ENCODE results near the gene CUZD1.
"Not testable (repeated sequence)": the region's sequence is repeated elsewhere in the genome, so short reads cannot be mapped to it uniquely, and the experiment has no call there.

CUZD1 gene

GRCh38 chr10:122845783-122846332 is at the start of gene CUZD1:
Gene CUZD1 (minus strand): TSS chr10:122845857. CDS start chr10:122845843, 14 bp downstream.
- DNase-seq, result no peak

- no peak for DNase-seq
Measured at GRCh38 chr10:122894261-122894944, 48.7 kb upstream of the CUZD1 start.

GRCh38 chr10:122884166-122884565 is 38.5 kb upstream of the CUZD1 start:
- no peak for DNase-seq

GRCh38 chr10:122882766-122883165 is 37.1 kb upstream of the CUZD1 start:
- no peak for DNase-seq

- peak; percentile 100 for DNase-seq
Measured at GRCh38 chr10:122879339-122880273, 33.9 kb upstream of the CUZD1 start, which contains the start of gene FAM24B. Gene FAM24B (minus strand): TSS chr10:122879581. CDS start chr10:122850515, 29,066 bp downstream.

- DNase-seq, result peak; percentile 33
Measured at GRCh38 chr10:122878799-122879338, 33.2 kb upstream of the CUZD1 start.

GRCh38 chr10:122877264-122877663 is 31.6 kb upstream of the CUZD1 start:
- no peak for DNase-seq

- no peak for DNase-seq
Measured at GRCh38 chr10:122876467-122876855, 30.8 kb upstream of the CUZD1 start.

- DNase-seq, result no peak
Measured at GRCh38 chr10:122875843-122876466, 30.3 kb upstream of the CUZD1 start.

GRCh38 chr10:122871947-122872346 is 26.3 kb upstream of the CUZD1 start:
- not testable (repeated sequence) for DNase-seq

GRCh38 chr10:122868768-122869167 is 23.1 kb upstream of the CUZD1 start:
- not testable (repeated sequence) for DNase-seq

GRCh38 chr10:122866757-122867482 is 21.3 kb upstream of the CUZD1 start:
- DNase-seq, result not testable (repeated sequence)

- no peak for DNase-seq
Measured at GRCh38 chr10:122864901-122865300, 19.2 kb upstream of the CUZD1 start.

GRCh38 chr10:122864194-122864592 is 18.5 kb upstream of the CUZD1 start:
- no peak for DNase-seq

GRCh38 chr10:122863216-122864193 is 17.8 kb upstream of the CUZD1 start:
- no peak for DNase-seq

GRCh38 chr10:122861711-122862161 is 16.1 kb upstream of the CUZD1 start:
- no peak for DNase-seq

- DNase-seq, result no peak
Measured at GRCh38 chr10:122859527-122859926, 13.9 kb upstream of the CUZD1 start.

GRCh38 chr10:122858042-122858441 is 12.4 kb upstream of the CUZD1 start:
- not testable (repeated sequence) for DNase-seq

GRCh38 chr10:122856902-122857301 is 11.2 kb upstream of the CUZD1 start:
- DNase-seq, result no peak

GRCh38 chr10:122855745-122856144 is 10.1 kb upstream of the CUZD1 start:
- DNase-seq, result no peak

GRCh38 chr10:122854648-122855047 is 9.0 kb upstream of the CUZD1 start:
- no peak for DNase-seq
